CD8-positive, alpha-beta memory T cell (primary cell): ENCODE data around the gene TRPV5. TPM values are rescaled to one million over a fixed set of nuclear protein-coding genes. Genes with fewer than 3 reads are reported as not detected.
"Not testable (repeated sequence)": the region's sequence is repeated elsewhere in the genome, so short reads cannot be mapped to it uniquely, and the experiment has no call there.

Experiments used
- CTCF ChIA-PET: fragments of 350-600 bp; sonication (Branson Sonifier 250); formaldehyde crosslinking; loops from one replicate; lab custom pipeline; 2021; ENCODE audit warnings: antibody characterized with exemption; lab: Charles Lee
- POLR2A ChIA-PET: fragments of 350-600 bp; sonication (Branson Sonifier 250); formaldehyde crosslinking; loops from one replicate; lab custom pipeline; 2021; ENCODE audit warnings: antibody characterized with exemption; lab: Charles Lee
- DNase-seq, 5 donors: peaks; one replicate each; pipeline versions ENCODE4 v3.0.0 to v3.0.0-alpha.2; 2020 to 2022; ENCODE audit warnings: mixed read lengths in 1 of 5
- H3K27ac ChIP-seq: one replicate; pipeline ENCODE4 v1.7.0; 2013; ENCODE audit warnings: low read depth, mild to moderate bottlenecking, low read length, moderate library complexity
- H3K27me3 ChIP-seq: 2 replicates; pipeline ENCODE4 v1.7.0; 2013; ENCODE audit warnings: low read length, mild to moderate bottlenecking; ENCODE audit not compliant: insufficient read depth, poor library complexity, severe bottlenecking
- H3K36me3 ChIP-seq: 2 replicates; pipeline ENCODE4 v1.7.0; 2013; ENCODE audit warnings: mild to moderate bottlenecking, low read length, moderate library complexity; ENCODE audit not compliant: insufficient read depth
- H3K4me1 ChIP-seq: 2 replicates; pipeline ENCODE4 v1.7.0; 2013; ENCODE audit warnings: mild to moderate bottlenecking, low read length, moderate library complexity; ENCODE audit not compliant: insufficient read depth
- H3K4me3 ChIP-seq: 2 replicates; pipeline ENCODE4 v1.7.0; 2013; ENCODE audit warnings: mild to moderate bottlenecking, low read length
- H3K9me3 ChIP-seq: 2 replicates; pipeline ENCODE4 v1.7.0; 2013; ENCODE audit warnings: mild to moderate bottlenecking, low read length
- H3K27ac Mint-ChIP-seq, 8 donors: one replicate each; pipeline ENCODE4 v1.8.0; 2020 to 2021; ENCODE audit warnings: mixed read lengths in 8 of 8, mild to moderate bottlenecking in 6 of 8, inconsistent platforms in 3 of 8, moderate library complexity in 3 of 8
- H3K27me3 Mint-ChIP-seq, 2 donors: one replicate each; pipeline ENCODE4 v1.8.0; 2020 to 2021; ENCODE audit warnings: mixed read lengths in 2 of 2, mild to moderate bottlenecking in 1 of 2, moderate library complexity in 1 of 2
- H3K36me3 Mint-ChIP-seq, 3 donors: one replicate each; pipeline ENCODE4 v1.8.0; 2020 to 2021; ENCODE audit warnings: mixed read lengths in 3 of 3, inconsistent platforms in 1 of 3, mild to moderate bottlenecking in 1 of 3
- H3K4me1 Mint-ChIP-seq, 3 donors: one replicate each; pipeline ENCODE4 v1.8.0; 2020 to 2021; ENCODE audit warnings: mixed read lengths in 3 of 3, inconsistent platforms in 1 of 3, mild to moderate bottlenecking in 1 of 3
- H3K4me3 Mint-ChIP-seq, 7 donors: one replicate each; pipeline ENCODE4 v1.8.0; 2020 to 2021; ENCODE audit warnings: mixed read lengths in 7 of 7, mild to moderate bottlenecking in 6 of 7, moderate library complexity in 4 of 7, inconsistent platforms in 2 of 7
- H3K9me3 Mint-ChIP-seq, 5 donors: one replicate each; pipeline ENCODE4 v1.8.0; 2020 to 2022; ENCODE audit warnings: mixed read lengths in 5 of 5, mild to moderate bottlenecking in 3 of 5, moderate library complexity in 2 of 5, inconsistent platforms in 1 of 5
- polyA plus RNA-seq: library from polyadenylated mRNA; unstranded; fragments of 300-500 nt; fragmentation: Illumina TruSeq; gene quantifications from one replicate; pipeline ENCODE4 v1.2.3, GENCODE V29; 2021
- total RNA-seq, 2 experiments: library from RNA; stranded (reverse); gene quantifications; one replicate each; pipeline ENCODE4 v1.2.3, GENCODE V29; 2021

Gene TRPV5
- total RNA-seq (not detected), polyA plus RNA-seq (not detected)

DNA sequence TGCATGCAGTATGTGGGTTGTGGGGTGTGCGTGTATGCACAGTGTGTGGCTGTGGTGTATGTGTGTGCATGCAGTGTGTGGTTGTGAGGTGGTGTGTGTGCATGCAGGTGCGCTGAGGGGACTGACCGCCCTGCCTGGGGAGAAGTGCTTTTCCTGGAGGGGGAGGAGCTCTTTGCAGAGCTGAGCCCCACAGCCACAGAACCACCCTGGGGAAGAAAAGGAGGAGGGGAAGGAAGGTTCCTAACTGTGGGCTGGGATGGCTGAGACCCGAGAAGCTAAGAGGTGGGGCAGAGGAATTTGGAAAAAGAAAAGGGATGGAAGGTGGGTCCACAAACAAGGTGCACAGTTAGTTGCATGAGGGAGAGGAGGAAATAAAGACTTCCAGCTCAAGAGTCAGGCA is at the start of gene TRPV5:
TRPV5 (minus strand) TSS at position 123 of the 400 bp plus-strand sequence. CDS start 287 bp downstream, outside the sequence.
- no peak within 1 kb of the TSS for H3K4me3 ChIP-seq
- no peak for DNase-seq
- H3K4me1 ChIP-seq, result no peaks in the 10 kb centered on the region
- POLR2A ChIA-PET, result no interaction called here
- Mint-ChIP-seq H3K9me3 (no peaks in the 10 kb centered on the region), H3K36me3 (no peaks in the 10 kb centered on the region), H3K27me3 (peaks cover 13 to 15% of the 10 kb centered on the region in 2 donors), H3K27ac (no peak within 1 kb of the TSS), H3K4me1 (no peaks in the 10 kb centered on the region), H3K4me3 (no peak within 1 kb of the TSS)
- CTCF ChIA-PET, result no interaction called here
- no peaks in the 10 kb centered on the region for H3K9me3 ChIP-seq
- no peak within 1 kb of the TSS for H3K27ac ChIP-seq
- no peaks in the 10 kb centered on the region for H3K27me3 ChIP-seq
- H3K36me3 ChIP-seq, result no peaks in the 10 kb centered on the region

DNA sequence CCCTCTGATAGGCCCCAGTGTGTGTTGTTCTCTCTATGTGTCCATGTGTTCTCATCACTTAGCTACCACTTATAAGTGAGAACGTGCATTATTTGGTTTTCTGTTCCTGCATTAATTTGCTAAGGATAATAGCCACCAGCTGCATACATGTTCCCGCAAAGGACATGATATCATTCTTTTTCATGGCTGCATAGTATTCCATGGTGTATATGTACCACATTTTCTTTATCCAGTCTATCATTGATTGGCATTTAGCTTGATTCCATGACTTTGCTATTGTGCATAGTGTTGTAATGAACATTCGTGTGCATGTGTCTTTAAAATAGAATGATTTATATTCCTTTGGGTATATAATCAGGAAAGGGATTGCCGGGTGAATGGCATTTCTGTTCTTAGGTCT is 44.9 kb upstream of the TRPV5 start:
- H3K4me1 ChIP-seq, H3K4me3 ChIP-seq, H3K27me3 ChIP-seq, DNase-seq, H3K4me1 Mint-ChIP-seq, H3K27ac Mint-ChIP-seq, H3K36me3 ChIP-seq, H3K36me3 Mint-ChIP-seq, H3K9me3 ChIP-seq, H3K27ac ChIP-seq, POLR2A ChIA-PET, H3K4me3 Mint-ChIP-seq, CTCF ChIA-PET: not testable (repeated sequence)
- peaks cover 0 to 13% (median 3%) of the 10 kb centered on the region in 5 donors for H3K9me3 Mint-ChIP-seq
- peaks cover 18 to 24% of the 10 kb centered on the region in 2 donors for H3K27me3 Mint-ChIP-seq

DNA sequence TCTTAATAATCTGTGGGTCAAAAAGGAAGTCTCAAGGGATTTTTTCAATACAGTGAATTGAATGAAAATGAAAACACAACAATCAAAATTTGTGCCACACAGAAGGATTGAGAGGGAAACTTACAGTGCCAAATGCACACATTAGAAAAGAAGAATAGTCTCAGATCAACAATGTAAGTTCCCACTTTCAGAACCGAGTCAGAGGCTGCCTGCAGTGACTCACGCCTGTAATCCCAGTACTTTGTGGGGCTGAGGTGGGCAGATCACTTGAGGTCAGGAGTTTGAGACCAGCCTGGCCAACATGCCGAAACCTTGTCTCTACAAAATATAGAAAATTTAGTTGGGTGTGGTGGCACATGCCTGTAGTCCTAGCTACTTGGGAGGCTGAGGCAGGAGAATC is 41.1 kb upstream of the TRPV5 start:
- ChIA-PET CTCF (no interaction called here), POLR2A (no interaction called here)
- Mint-ChIP-seq H3K4me3 (no peak overlapping the region), H3K4me1 (no peaks in the 10 kb centered on the region), H3K27me3 (peaks cover 18 to 29% of the 10 kb centered on the region in 2 donors), H3K27ac (no peak overlapping the region), H3K36me3 (no peaks in the 10 kb centered on the region), H3K9me3 (peaks cover 0 to 7% (median 3%) of the 10 kb centered on the region in 5 donors)
- Histone ChIP-seq H3K27me3 (no peaks in the 10 kb centered on the region), H3K9me3 (no peaks in the 10 kb centered on the region), H3K36me3 (no peaks in the 10 kb centered on the region), H3K27ac (no peak overlapping the region), H3K4me1 (no peaks in the 10 kb centered on the region), H3K4me3 (no peak overlapping the region)
- DNase-seq, result no peak

GRCh38 chr7:142969183-142969582 is 35.6 kb upstream of the TRPV5 start:
- H3K27me3 Mint-ChIP-seq, result peaks cover 32 to 67% of the 10 kb centered on the region in 2 donors
- DNase-seq, result no peak
- H3K9me3 Mint-ChIP-seq, result no peaks in the 10 kb centered on the region

DNA sequence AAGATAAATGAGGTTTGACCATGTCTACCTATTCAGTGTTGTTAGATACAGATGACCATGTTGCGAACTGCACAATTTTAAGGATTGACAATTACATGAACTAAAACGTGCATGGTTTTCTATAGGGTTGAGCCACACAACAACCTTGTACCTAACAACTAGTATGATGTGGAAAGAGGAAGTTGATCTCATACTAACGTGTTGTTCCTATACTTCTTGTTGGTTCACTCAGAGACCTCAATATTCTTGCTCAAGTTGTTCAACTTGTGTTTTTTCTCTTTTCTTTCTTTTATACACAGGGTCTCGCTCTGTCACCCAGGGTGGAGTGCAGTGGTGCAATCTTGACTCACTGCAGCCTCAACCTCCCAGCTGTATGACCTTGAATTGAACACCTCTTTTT is 34.7 kb upstream of the TRPV5 start:
- Histone ChIP-seq H3K4me1 (no peaks in the 10 kb centered on the region), H3K4me3 (no peak overlapping the region), H3K27ac (no peak overlapping the region), H3K36me3 (no peaks in the 10 kb centered on the region), H3K27me3 (no peaks in the 10 kb centered on the region), H3K9me3 (no peaks in the 10 kb centered on the region)
- peaks cover 32 to 74% of the 10 kb centered on the region in 2 donors for H3K27me3 Mint-ChIP-seq
- no peaks in the 10 kb centered on the region for H3K4me1 Mint-ChIP-seq
- DNase-seq, result no peak
- POLR2A ChIA-PET, result no interaction called here
- H3K27ac Mint-ChIP-seq, result no peak overlapping the region
- no peaks in the 10 kb centered on the region for H3K9me3 Mint-ChIP-seq
- no peak overlapping the region for H3K4me3 Mint-ChIP-seq
- H3K36me3 Mint-ChIP-seq, result no peaks in the 10 kb centered on the region
- CTCF ChIA-PET, result no interaction called here

More at GRCh38 chr7:142969183-142969582, 35.6 kb upstream of the TRPV5 start:
- Histone ChIP-seq H3K36me3 (no peaks in the 10 kb centered on the region), H3K9me3 (no peaks in the 10 kb centered on the region), H3K4me3 (no peak overlapping the region), H3K27me3 (no peaks in the 10 kb centered on the region), H3K27ac (no peak overlapping the region), H3K4me1 (no peaks in the 10 kb centered on the region)
- H3K27ac Mint-ChIP-seq, result no peak overlapping the region
- no peaks in the 10 kb centered on the region for H3K36me3 Mint-ChIP-seq
- H3K4me3 Mint-ChIP-seq, result no peak overlapping the region
- POLR2A ChIA-PET, result no interaction called here
- CTCF ChIA-PET, result no interaction called here
- no peaks in the 10 kb centered on the region for H3K4me1 Mint-ChIP-seq

DNA sequence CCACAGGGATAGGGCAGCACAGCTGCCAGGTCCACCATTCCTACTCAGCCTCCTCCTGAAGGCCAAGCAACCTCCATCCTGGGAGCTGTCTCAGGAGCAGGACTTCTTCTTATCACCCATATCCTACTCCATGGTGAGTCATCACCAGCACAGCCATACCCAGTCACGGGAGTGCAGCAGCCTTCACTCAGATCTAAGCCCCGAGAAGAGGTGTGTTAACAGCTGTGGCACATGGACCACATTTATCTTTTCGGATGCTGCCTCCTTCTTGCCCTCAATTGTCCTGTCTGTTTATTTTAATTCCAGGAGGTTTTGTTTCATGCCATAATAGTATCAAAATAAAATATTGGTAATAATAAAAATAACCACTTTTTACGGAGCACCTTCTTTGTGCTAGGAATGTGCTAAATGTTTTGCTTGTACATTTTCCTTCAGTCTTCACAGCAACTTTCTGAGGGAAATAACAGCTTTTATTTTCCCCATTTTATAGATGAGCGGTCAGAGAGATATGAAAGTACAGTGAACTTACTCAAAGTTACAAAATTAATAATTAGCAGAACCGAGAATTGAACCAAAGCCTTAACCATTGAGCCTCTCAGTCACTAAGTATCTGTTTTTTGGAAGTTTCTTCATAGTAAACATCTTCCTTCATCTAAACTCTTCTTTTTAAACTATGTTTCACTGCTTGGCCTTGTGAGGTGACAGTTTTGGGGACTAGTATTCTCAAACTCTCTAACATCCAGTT is 31.1 kb upstream of the TRPV5 start:
- H3K9me3 ChIP-seq, result no peaks in the 10 kb centered on the region
- H3K27me3 ChIP-seq, result no peaks in the 10 kb centered on the region
- no peak overlapping the region for H3K27ac Mint-ChIP-seq
- no peaks in the 10 kb centered on the region for H3K36me3 Mint-ChIP-seq
- no peak overlapping the region for H3K4me3 ChIP-seq
- POLR2A ChIA-PET, result no interaction called here
- H3K36me3 ChIP-seq, result no peaks in the 10 kb centered on the region
- H3K9me3 Mint-ChIP-seq, result no peaks in the 10 kb centered on the region
- no peak overlapping the region for H3K27ac ChIP-seq
- DNase-seq, result no peak
- no peaks in the 10 kb centered on the region for H3K4me1 ChIP-seq
- no peaks in the 10 kb centered on the region for H3K4me1 Mint-ChIP-seq
- H3K4me3 Mint-ChIP-seq, result no peak overlapping the region
- H3K27me3 Mint-ChIP-seq, result peaks cover 23 to 83% of the 10 kb centered on the region in 2 donors
- CTCF ChIA-PET, result no interaction called here

GRCh38 chr7:142963993-142964392 is 30.4 kb upstream of the TRPV5 start:
- H3K4me3 ChIP-seq, result no peak overlapping the region
- Mint-ChIP-seq H3K27ac (no peak overlapping the region), H3K36me3 (no peaks in the 10 kb centered on the region), H3K4me1 (no peaks in the 10 kb centered on the region), H3K9me3 (no peaks in the 10 kb centered on the region), H3K27me3 (peaks cover 20 to 81% of the 10 kb centered on the region in 2 donors), H3K4me3 (no peak overlapping the region)
- H3K9me3 ChIP-seq, result no peaks in the 10 kb centered on the region
- POLR2A ChIA-PET, result no interaction called here
- CTCF ChIA-PET, result no interaction called here
- no peaks in the 10 kb centered on the region for H3K4me1 ChIP-seq
- no peaks in the 10 kb centered on the region for H3K36me3 ChIP-seq
- H3K27ac ChIP-seq, result no peak overlapping the region
- no peak for DNase-seq
- H3K27me3 ChIP-seq, result no peaks in the 10 kb centered on the region

- Mint-ChIP-seq H3K4me1 (no peaks in the 10 kb centered on the region), H3K27ac (no peak overlapping the region), H3K9me3 (no peaks in the 10 kb centered on the region), H3K4me3 (no peak overlapping the region), H3K27me3 (peaks cover 17 to 75% of the 10 kb centered on the region in 2 donors), H3K36me3 (no peaks in the 10 kb centered on the region)
- Histone ChIP-seq H3K27ac (peak overlapping the region; percentile 83), H3K4me1 (no peaks in the 10 kb centered on the region), H3K36me3 (no peaks in the 10 kb centered on the region), H3K4me3 (no peak overlapping the region), H3K27me3 (no peaks in the 10 kb centered on the region), H3K9me3 (no peaks in the 10 kb centered on the region)
- no peak for DNase-seq
- POLR2A ChIA-PET, result no interaction called here
- CTCF ChIA-PET, result no interaction called here
Measured at GRCh38 chr7:142962991-142963390, 29.4 kb upstream of the TRPV5 start.
